ENCODE measurements around the gene MAP7D1.
"Not testable (repeated sequence)": the region's sequence is repeated elsewhere in the genome, so short reads cannot be mapped to it uniquely, and the experiment has no call there.

MAP7D1 gene

GRCh38 chr1:36211307-36211706 lies 55.3 kb downstream of the MAP7D1 start:
- H3K4me3 ChIP-seq (replicated peaks in 1 of 2; ENCODE audit: low read depth in 2 of 2, low read length in 2 of 2), result no peak overlapping the region
- TF ChIP-seq CTCF (IDR thresholded peaks at IDR 0.05; ENCODE audit: low read depth, low read length), result no peak
- DNase-seq (ENCODE audit: low read depth in 2 of 2), result no peak

- DNase-seq (ENCODE audit: low read depth in 2 of 2), result no peak
- H3K4me3 ChIP-seq (replicated peaks in 1 of 2; ENCODE audit: low read depth in 2 of 2, low read length in 2 of 2), result no peak overlapping the region
- TF ChIP-seq CTCF (IDR thresholded peaks at IDR 0.05; ENCODE audit: low read depth, low read length), result no peak
Measured at GRCh38 chr1:36211841-36212240, 55.9 kb downstream of the MAP7D1 start.

GRCh38 chr1:36212782-36213181 lies 56.8 kb downstream of the MAP7D1 start:
- DNase-seq (ENCODE audit: low read depth in 2 of 2), result no peak
- H3K4me3 ChIP-seq (replicated peaks in 1 of 2; ENCODE audit: low read depth in 2 of 2, low read length in 2 of 2), result no peak overlapping the region
- no peak for TF ChIP-seq CTCF (IDR thresholded peaks at IDR 0.05; ENCODE audit: low read depth, low read length)

GRCh38 chr1:36217670-36218069 lies 61.7 kb downstream of the MAP7D1 start:
- H3K4me3 ChIP-seq (replicated peaks in 1 of 2; ENCODE audit: low read depth in 2 of 2, low read length in 2 of 2), result no peak overlapping the region
- peak; percentile 60 to 81 for DNase-seq (ENCODE audit: low read depth in 2 of 2)
- peak; percentile 41 for TF ChIP-seq CTCF (IDR thresholded peaks at IDR 0.05; ENCODE audit: low read depth, low read length)

GRCh38 chr1:36221901-36222300 lies 65.9 kb downstream of the MAP7D1 start:
- H3K4me3 ChIP-seq (replicated peaks in 1 of 2; ENCODE audit: low read depth in 2 of 2, low read length in 2 of 2); DNase-seq (ENCODE audit: low read depth in 2 of 2): not testable (repeated sequence)

GRCh38 chr1:36222481-36223380 lies 66.8 kb downstream of the MAP7D1 start:
- peak overlapping the region; percentile 58 to 68 for H3K4me3 ChIP-seq (replicated peaks in 1 of 2; ENCODE audit: low read depth in 2 of 2, low read length in 2 of 2)
- no peak for TF ChIP-seq CTCF (IDR thresholded peaks at IDR 0.05; ENCODE audit: low read depth, low read length)
- peak in 1 of 2 donors; percentile 35 for DNase-seq (ENCODE audit: low read depth in 2 of 2)

GRCh38 chr1:36223381-36223995 lies 67.5 kb downstream of the MAP7D1 start:
- TF ChIP-seq CTCF (IDR thresholded peaks at IDR 0.05; ENCODE audit: low read depth, low read length), result no peak
- DNase-seq (ENCODE audit: low read depth in 2 of 2), result peak; percentile 77
- peak overlapping the region; percentile 58 to 68 for H3K4me3 ChIP-seq (replicated peaks in 1 of 2; ENCODE audit: low read depth in 2 of 2, low read length in 2 of 2)

Data from cardiac fibroblast (primary cell).